GM18868 (cell line): Measurements from ENCODE around the gene BCAS3.
"Not testable (repeated sequence)": the region's sequence is repeated elsewhere in the genome, so short reads cannot be mapped to it uniquely, and the experiment has no call there.

Experiments
- ATAC-seq: cut with Tn5 transposase; IDR thresholded peaks from one replicate; pipeline ENCODE4 v1.9.1; 2021; ENCODE audit warnings: mild to moderate bottlenecking, moderate library complexity; ENCODE audit not compliant: unreplicated experiment

BCAS3 gene

DNA sequence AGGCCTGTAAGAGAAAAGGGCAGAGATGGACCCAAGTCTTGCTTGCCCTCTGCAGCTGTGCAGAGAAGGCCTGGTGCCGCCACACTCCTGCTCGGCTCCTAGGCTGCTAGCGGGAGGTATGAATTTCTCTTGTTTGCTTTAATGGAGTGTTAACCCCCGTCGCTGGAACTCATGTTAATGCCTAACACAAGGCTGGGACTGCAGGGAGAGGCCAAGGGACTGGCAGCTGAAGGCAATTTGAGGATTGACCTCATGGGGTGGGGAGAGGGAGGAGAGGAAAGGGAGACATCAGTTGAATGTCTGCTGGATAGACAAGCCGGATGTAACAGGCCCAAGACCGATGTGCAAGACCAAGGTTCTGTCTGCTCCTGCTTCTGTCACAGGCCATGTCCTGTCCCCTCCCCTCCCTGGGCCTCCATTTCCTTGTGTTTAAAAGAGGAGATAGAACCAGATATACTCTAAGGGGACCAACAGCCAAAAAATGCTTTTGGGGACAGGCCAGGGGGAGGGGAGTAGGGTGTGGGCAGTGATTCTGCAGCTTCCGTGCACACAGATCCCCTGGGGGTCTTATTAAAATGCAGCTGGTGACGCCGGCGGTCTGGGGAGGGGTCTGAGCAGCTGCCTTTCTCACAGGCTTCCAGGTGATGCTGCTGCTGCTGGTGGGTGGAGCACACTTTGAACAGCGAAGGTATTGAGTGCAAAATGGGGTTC, 675.3 kb downstream of the BCAS3 start:
- ATAC-seq: no peak

DNA sequence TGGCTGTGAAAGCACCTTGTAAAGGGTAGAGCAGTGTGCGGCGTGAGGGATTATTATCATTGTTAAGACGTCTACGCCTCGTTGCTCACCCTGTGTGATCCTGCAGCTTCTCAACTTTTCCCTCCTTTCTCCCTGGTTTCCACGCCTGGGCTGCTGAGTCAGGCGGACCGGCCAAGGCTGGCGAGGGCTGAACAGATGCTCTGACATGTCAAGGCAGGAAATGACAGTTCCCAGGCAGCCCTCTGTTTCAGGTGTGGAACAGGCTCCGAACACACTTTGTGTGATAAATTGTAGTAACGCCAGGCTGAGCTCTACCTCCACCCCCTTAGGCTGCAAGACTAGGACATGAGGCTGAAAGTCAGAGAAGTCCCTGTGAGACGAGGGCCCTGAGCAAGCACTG, 676.0 kb downstream of the BCAS3 start:
- no peak for ATAC-seq

DNA sequence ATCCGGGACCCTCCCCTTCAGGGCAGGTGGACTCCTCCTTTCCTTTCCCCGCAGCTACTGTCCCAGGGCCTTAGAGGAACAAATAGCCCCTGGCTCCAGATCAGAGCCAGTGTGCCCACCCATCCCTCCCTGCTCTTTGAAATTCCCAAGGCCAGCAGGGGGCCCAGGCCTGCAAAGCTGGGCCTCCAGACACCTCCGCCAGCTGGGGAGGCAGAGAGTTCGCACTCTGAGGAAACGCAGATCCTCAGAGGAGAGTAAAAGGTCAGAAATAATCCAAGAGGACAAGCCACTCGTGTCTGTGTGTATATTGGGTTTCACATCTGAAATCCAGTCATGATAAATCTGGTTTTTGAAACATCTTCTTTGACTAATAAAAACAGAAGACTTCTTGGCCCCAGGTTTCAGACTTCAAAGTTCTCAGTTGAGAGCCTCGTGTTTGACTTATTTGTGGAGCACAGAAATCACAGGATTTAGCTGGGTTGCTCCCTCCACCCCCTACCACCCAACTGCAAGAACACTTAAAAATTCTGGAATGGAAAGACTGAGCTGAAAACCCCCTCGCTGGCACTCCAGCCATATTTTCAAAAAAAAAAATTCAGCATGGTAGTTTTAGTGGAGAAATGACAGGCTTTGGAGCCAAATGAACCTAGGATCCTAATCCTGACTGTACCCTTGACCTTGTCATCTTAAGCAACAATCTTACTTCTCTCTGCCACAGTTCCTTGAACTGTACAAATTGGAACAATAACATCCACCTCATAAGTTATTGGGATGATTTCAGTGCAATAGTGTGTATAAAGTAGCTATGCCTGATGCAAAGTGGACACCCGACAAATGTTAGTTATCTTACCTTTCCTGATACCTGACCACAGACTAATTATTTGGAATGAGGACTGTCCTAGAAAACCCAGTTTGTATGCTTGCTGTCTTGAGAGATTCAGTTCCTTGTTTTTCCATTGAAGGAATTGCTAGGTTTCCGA, 677.5 kb downstream of the BCAS3 start:
- no peak for ATAC-seq

DNA sequence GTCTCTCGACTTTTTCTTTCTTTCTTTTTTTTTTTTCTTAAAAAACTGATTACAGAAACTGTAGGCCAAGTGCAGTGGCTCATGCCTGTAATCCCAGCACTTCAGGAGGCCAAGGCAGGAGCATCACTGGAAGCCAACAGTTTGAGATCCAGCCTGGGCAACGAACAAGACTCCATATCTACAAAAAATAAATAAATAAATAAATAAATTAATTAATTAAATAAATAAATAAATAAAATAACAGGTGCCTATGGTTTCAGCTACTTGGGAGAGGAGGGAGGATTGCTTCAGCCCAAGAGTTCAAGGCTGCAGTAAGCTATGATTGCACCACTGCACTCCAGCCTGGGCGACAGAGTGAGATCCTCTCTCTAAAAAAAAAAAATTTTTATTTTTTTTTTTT, 679.4 kb downstream of the BCAS3 start:
- not testable (repeated sequence) for ATAC-seq

DNA sequence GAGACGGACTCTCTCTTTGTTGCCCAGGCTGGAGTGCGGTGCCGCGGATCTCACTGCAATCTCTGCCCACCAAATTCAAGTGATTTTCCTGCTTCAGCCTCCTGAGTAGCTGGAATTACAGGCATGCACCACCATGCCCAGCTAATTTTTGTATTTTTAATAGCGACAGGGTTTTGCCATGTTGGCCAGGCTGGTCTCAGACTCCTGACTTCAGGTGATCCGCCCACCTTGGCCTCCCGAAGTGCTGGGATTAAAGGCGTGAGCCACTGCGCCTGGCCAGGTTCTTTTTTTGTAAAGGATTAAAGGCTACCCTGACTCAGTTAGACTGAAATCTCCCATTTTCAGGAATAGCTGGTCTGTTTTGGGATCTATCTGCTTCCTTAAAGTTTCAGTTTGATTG, 681.9 kb downstream of the BCAS3 start:
- ATAC-seq: not testable (repeated sequence)

DNA sequence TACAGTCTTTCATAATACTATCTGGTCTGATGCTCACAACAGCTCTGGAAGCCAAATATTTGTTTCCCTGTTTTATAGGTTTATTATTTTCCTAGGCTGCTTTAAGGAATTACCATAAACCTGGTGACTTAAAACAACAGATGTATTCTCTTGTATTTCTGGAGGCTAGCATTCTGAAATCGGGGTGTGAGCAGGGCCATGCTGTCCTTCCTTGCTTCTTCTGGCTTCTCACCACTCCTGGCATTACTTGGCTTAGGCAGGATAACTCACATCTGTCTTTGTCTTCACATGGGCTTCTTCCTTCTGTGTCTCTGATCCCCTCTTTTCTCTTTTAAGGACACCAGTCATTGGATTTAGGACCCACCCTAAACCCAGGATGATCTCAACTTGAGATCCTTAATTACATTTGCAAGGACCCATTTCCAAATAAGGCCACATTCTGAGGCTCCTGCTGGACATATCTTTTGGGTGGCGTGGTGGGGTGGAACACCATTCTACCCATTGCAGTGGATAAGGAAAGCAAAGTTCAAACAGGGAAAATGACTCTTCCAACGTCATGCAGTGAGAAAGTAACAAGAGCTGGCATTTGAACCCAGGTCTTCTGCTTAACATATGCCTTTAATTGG, 682.8 kb downstream of the BCAS3 start:
- ATAC-seq: no peak

DNA sequence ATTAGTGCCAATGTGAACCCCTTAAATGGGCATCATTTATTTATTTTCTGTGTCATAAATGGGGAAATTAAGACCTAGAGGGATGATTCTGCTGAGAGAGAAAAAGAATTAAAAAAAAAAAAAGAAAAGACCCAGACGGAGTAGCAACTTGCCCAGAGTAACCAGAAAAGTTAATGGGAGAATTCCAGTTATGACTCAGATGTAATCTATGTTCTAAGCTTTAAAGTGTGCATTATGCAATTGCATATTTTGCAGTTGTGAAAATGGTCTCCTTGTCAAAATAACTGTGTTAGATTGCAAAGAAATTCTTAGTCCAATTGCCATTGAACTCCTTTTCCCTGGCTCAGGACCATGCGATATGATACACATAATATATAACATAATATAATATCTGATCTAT, 683.4 kb downstream of the BCAS3 start:
- ATAC-seq: no peak

DNA sequence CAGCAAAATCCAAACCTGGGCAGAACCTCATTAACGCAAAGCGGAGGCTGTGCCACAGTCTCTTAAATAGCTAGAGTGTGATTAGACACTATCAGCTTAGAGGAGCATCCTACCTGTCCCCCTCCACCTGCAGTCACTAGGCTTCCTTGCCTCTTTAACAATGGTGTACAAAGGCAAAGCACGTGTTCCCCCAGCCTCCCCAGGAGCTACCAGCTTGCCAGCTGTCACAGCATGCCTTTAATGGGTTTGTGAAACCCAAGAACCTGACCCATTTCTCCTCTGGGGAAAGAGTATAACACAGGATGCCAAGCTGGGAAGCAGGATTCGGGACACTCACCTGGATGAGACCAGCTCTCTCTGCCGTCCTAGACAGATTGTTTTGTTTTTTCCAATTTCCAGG, 684.7 kb downstream of the BCAS3 start:
- no peak for ATAC-seq

DNA sequence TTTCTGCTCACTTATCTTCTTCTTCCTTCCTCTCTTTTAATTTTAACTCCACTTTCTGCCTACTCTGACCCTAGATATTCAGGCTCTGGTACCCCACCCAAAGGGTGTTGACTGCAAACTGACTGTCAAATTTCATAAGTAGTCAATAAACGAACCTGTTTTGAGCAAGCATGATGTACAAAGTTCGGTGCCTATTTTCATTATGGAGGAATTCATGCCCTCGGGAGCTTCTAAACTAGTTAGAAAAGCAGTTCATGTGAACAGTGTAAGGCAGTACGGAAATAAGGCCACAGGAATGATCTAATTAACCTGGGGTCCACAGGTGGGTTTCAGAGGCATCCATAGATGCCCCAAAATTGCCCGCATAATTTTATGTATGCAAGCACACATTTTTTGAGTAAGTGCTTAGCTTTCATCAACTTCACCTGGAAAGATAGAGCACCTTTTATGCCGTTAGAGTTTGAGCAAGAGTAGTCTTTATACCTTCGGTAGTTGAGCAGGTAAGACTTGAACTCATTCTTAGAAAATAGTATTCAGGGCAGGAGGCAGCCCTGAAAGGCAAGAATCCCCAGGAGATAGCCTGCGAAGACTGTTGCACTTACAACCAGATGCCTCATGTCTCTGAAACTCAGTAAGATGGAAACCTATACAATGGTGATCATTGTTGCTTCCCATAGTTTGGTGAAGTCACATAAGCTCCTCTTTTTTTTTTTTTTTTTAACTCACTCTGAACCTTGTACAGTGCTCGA, 685.4 kb downstream of the BCAS3 start:
- no peak for ATAC-seq

DNA sequence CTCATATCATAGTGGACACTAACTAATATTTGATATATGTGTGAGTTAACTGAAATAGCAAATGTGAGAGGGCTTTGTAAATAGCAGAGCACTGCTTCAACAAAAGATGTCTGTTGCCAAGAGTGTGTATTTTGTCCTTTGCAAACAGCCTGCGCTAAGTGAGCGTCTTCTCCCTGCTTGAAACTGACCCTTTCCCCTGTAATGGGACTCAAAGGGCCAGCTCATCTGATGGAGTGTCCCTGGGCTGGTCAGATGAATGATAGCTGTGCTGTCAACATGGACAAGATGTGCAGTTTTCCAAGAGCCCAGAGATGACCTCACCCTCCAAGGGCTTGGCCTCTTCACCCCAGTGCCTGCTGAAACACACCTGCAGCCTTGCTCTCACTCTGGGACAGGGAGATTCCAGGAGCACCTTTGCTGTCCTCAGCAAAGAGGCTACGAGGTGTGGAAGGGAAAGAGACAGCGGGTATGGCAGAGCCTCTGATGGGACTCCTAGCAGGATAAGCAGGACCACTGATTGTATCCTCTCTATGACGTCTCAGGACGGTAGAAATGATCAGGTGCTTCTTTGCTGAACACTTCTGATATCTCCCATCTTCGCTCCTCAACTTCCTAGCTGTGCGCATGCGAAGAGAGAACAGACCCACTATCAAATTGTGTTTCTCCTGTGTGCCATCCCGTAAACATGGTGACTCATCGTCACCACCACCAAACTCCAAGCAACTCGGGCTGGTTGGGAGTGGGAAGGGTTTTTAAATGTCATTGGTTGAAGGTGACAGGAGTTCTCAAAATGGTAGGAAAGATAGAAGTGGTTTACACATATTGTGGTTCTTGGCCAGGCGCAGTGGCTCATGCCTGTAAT, 686.2 kb downstream of the BCAS3 start:
- ATAC-seq: no peak

DNA sequence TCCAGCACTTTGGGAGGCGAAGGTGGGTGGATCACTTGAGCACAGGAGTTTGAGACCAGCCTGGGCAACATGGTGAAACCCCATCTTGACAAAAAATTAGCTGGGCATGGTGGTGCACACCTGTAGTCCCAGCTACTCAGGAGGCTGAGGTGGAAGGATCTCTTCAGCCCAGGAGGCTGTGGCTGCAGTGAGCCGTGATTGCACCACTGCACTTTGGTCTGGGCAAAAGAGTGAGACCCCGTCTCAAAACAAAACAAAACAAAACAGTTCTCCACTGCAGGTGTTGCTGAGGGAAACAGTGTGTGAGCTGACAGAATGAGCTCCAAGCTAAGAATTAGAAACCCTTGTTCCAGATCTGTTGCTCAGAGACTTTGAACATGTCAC, 686.8 kb downstream of the BCAS3 start:
- no peak for ATAC-seq

DNA sequence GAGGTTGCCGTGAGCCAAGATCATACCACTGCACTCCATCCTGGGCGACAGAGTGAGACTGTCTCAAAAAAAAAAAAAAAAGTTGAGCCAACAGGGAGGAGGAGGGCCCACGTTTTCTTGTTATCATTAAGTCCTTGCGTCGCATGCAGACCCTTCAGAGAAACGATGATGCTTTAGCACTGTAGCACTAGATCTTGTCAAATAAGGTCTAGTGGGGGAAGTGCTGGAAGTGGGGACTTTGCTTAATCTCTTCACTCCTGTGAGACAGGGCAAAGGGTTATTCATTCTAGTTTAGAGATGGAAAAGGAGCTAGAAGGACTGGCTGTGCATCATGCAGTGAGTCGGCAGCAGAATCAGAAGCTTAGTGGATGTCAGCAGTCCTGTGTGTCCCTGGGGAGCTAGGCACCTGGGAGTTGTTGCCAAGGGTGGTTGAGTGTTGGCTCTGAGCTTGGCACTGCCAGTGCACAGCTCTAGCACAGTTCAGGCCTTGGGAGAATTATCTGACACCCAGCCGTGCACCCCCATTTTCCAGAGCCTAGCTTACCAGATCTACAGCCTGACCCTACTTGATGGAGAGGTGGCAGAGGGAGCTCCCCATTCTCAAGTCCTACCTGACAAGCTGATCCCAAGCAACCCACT, 688.5 kb downstream of the BCAS3 start:
- no peak for ATAC-seq

DNA sequence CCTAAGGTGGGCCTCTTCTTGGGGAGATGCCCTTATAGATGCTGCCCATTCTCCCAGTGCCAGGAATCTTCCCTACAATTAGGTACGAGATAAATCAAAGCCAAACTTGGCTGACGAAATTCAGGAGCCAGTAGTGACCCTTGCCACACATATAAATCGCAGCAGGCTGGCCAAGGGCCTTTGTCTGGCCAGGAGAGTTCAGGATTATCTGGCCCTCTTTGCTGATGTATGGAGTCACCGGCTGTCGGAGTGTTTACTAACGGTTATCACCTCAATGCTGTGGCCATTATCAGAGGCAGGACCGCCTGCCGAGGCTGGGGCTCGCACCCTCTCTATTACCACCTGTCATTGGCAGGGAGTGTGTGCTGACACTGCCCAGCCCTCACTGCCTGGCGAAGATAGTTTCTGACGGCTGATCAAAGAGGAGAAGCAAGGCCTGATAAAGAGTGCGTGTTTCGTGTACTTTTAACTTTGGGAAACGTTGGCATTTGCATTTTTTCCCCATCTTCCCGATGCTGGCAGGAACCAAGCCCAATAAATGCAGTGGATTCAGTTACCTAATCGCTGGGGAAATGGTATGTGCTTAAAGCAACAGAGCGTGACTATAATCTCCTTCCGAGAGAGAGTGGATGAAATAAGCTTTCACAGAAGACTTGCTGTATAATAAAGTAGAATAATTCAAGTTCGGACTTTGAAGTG, 689.2 kb downstream of the BCAS3 start:
- ATAC-seq: no peak

DNA sequence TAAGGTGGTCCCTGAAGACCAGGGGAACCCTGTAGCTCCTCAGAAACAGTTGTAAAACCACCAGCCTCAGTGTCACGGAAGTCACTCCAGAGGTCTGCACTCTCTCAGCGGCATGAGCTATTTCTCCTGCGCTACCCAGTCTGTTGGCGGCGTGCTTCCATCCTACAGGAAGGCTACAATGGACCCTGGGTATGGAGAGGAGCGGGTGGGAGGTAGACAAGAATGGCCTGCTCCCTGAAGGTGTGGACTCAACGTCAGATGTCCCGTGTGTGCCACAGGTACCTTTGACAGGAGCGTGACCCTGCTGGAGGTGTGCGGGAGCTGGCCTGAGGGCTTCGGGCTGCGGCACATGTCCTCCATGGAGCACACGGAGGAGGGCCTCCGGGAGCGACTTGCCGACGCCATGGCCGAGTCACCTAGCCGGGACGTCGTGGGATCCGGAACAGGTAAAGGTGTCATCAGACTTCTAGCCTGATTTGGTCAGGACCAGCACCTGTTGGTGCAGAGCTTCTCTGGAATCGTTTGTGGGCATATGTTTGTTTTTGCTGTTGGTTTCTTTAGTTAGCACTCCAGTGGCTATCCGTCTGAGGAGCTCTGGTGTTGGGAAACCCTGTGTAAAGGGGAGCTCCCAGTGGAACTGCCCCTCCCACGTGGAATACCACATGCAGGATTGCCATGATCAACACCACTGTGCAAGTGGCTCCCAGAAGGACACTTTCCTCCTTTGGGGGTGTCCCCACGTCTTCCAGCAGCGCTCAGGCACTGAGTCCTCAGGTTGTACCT, 690.6 kb downstream of the BCAS3 start:
- ATAC-seq: no peak

DNA sequence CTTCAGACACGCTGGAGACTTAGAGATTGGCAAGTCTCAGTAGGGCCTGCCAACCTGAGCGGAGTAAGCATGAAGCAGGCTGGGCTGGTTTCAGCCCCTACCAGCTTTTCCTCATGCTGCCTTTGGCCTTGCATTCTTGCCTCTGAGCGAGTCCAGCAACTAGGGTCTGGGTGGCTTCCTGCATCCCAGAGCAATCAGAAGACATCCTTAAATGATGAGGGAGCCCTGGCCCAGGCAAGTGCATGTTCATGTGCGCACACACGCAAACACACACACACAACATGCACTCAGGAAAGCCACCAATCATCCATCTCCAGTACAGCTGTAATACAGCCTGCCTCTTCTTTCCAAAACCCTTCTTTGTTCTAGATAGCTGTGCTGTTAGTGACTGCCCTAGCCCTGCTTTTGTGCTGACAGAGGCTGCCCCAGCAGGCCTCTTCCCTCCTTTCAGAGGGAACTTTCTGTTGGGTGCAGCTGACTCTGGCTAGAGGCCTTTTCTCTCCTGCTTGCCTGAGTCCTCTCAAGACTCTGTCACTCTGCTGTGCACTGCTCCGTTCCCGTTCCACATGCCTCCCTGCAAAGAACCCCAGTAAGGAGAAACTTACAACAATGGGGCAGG, 691.3 kb downstream of the BCAS3 start:
- ATAC-seq: no peak

DNA sequence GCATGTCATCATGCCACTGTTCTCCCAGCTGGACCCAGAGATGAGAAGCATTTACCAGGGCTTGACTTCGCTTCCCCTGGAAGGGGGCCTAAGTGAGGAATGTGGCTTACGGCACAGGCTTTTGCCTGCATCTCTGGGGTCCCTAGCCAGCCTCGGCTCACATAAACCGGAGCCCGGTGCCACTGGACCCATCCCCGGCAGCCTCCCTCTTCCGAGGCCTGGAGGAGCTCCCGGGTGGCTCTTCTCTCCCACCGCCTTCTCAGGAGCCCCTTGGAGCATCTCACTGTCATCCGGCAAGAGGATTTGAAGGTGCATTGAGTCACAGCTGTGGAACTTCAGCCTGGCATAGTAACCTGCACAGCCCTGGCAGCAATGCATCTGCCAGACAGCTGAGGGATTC, 692.1 kb downstream of the BCAS3 start:
- ATAC-seq: no peak

DNA sequence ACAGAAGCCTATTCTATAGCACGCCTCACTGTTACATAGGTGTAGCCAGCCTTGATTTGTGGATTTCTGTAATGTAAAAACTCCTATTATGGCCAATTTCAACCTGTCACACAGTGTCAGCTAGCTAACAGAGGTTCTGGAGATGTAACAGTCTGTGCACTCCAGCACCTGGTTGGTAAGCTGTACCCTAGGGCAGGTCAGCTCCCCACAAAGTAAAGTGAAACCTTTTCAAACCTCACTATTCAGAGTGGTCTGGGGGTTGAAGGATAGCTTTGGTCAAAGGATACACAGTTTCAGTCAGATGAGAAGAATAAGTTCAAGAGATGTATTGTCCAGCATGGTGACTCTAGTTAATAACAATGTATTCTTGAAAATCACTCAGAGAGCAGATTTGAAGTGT, 693.5 kb downstream of the BCAS3 start:
- ATAC-seq: no peak

DNA sequence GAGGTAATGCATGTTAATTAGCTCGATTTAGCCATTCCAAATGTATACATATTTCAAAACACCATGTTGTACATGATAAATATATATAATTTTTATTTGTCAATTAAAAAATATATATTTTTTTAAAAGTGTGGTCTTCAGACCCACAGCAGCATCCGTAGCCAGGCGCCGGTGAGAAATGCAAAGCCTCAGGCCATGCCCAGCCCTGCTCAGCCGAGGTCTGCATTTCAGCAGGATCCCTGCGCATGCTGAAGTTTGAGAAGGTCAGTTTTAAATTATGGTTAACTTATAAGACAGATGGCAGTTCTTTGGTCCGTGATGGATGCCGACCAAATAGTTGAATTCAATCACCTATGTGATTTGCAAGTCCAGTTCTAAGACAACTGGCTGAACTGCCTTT, 694.0 kb downstream of the BCAS3 start:
- ATAC-seq: no peak
